HS-5 (cell line): Measurements from ENCODE around the gene SCAANT1.

Experiments
- DNase-seq: peaks from one replicate; pipeline ENCODE4 v3.0.0-alpha.2; 2012; ENCODE audit warnings: low read depth

The SCAANT1 gene

DNA sequence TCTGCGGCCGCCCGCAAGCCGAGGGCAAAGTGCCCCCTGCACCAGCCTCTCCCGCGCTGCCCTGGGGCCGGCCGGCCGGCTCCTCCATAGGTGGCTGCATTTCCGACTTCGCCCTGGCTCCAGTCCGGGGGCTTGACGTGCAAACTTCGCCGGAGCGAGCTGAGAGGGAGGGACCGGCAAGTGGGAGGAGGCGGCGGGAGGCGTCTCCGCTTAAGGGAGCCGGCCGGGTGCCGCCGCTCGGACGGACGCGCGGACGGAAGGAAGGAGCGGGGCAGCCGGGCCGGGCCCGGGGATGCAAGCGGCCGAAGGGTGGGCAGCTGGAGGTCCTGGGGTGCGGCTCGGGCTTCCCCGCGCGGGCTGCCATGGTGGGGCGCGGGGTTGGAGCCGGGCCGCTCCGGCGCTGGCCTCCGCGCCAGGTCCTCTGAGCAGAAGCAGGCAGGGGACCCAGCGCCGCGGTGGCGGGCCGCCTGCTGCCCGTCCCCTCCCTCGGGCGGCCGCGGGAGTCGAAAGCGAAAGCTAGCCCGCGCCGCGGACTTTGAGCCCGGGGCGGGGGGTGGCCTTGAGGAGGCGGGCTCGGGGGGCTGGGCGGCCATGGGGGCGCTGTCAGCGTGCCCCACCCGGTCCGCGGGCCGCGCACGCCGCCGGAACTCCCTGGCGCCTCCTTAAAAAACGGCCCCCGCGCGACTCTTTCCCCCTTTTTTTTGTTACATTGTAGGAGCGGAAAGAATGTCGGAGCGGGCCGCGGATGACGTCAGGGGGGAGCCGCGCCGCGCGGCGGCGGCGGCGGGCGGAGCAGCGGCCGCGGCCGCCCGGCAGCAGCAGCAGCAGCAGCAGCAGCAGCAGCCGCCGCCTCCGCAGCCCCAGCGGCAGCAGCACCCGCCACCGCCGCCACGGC, at the start of gene SCAANT1:
SCAANT1 (minus strand) TSS at position 511 of the 895 bp plus-strand sequence.
- DNase-seq: peak; percentile 53

DNA sequence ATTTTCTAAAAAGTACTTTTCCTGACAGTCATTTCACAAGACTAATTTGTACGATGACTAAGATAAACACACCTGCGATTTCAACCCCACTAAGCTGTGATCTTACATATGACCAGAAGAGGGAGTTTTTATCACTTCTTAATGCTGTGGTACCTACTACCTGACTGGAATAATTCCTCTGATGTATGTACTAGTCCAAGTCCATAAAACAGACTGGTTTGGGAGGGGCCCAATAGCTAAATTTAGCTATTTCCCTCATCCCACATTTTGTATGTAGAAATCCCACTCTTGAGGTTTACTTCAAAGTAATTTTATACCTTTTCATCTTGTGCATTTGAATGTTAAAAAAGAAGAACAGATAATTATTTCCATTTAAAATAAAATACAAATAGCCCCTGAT, 49.7 kb upstream of the SCAANT1 start:
- DNase-seq: peak; percentile 23

DNA sequence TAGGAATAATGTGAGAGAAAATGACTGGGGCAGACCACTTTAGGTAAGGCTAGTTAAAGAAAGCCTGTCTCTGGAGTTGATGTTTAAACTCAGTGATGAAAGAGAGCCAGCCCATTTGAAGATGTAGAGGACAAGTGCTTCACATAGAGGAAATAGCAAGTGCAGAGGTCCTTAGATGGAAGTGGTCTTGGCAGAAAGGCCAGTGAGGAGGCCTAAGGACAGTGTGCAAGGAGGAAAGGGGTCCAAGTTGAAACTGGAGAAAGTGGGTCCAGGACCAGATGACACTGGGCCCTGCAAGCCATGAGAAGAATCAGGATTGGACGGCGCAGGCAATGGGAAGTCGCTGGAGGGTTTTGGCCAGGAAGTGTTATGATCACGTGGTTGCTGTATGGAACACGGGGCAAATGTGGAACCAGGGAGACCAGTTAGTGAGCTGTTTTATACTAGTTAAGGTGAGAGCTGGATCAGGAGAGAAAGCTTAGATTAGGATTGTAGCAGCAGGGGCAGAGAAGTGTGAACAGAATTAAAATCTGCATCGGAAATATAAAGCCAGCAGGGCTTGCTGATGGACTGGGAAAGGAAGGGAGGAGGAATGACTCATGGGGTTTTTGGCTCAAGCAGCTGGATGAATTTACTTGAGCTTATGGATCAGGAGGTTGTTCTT, 48.0 kb upstream of the SCAANT1 start:
- DNase-seq: peak; percentile 54

DNA sequence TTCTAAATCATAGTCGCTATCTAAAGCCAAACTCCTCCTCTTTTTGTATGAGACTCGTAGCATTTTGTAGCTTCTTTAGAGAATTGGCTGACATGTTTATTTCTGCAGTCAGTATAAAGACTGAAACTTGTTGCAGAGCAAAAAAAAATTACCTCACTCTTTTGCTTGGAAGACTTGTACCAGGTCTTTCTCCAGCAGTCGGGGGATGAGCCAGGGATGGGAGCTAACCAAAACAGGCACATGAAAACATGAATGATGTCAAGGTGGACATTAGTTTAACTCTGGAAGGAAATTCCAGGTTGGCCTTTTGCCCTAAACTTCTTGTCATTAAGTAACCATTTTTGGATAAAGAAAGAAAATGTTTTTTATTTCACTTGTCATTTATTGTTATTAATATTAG, 47.0 kb upstream of the SCAANT1 start:
- no peak for DNase-seq

DNA sequence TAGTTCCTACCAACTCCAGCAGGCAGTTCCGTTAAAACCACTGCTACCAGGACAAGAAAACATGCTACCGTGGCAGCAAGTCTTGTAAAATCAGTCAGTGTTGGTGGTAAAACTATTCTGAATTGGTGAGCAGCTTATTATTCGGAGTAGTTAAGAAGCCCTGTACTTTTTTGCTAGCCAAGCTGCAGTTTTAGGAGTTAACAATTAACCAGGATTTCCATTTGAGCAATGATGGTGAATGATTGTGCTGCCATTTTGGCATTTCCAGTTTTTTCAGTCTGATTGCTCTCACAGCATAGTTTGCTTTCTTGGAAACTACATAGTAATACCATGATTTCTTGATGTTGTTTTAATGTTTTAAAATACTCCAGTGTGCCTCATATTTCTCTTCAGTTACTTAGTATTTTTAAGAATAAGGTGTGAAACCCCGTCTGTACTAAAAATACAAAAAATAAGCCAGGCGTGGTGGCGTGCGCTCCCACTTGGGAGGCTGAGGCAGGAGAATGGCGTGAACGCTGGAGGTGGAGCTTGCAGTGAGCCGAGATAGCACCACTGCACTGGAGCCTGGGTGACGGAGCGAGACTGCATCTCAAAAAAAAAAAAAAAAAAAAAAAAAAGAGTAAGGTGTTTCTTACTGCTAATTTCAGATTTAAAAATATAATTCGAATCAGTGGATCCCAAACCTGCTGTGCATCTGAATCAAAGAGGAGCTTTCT, 43.8 kb upstream of the SCAANT1 start:
- no peak for DNase-seq

DNA sequence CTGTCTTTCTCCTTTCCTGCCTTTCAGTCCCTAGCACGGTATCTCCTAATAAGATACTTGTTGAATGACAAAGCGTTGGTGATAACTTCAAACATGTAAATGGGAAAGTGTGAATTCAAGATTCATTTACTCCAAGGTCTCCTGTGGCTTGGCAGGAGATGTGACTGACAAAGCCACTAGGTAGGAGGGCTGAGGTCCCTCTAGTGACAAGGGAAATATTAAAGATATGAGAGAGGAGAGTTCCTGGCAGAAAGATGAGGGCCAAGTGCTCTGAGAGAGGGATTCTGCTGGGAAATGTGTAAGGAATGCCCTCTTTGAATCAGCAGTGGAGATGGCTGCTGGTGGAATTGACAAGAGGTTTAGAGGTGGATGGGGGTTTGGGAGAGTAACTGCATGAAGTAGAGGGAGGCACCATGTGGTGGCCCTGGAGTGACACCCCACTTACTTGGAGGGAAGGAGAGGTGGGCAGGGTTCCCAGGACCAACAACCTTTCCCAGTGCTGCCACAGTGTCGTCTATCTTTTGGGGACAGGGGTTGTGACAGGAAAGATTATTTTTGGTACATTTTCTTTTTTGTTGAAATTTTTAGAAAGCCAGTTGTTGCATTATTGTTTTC, 43.0 kb upstream of the SCAANT1 start:
- no peak for DNase-seq

DNA sequence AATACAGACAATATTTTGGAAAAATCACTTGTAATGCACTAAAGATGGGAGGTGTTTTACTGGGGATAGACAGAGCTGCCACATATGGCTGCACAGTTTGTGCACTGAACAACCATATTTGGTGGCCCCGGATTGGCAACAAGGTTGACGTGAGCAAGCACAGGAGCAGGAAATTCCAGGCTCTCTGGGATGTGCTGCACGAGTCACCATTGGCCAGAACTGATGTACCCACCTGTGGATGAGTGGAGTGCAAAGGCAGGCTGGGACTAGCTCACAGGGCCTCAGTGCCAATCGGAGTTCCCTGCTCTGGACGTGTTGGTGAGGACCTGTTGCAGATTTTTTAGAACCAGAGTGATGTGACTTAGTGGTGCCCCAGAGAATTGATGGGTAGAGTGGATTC, 42.0 kb upstream of the SCAANT1 start:
- DNase-seq: no peak

DNA sequence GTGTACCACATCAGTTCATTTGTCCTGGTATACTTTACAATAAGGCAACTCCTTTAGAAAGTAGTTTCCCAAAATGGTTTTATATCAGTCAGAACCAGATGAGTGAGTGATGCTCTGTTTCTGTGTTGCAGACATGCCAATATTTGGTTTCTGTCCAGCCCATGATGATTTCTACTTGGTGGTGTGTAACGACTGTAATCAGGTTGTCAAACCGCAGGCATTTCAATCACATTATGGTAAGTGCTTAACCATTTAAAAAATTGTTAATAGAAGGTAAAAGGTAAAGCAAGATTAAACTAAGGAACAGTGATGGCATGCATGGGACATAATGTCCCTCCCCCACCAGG, 40.0 kb upstream of the SCAANT1 start:
- no peak for DNase-seq

DNA sequence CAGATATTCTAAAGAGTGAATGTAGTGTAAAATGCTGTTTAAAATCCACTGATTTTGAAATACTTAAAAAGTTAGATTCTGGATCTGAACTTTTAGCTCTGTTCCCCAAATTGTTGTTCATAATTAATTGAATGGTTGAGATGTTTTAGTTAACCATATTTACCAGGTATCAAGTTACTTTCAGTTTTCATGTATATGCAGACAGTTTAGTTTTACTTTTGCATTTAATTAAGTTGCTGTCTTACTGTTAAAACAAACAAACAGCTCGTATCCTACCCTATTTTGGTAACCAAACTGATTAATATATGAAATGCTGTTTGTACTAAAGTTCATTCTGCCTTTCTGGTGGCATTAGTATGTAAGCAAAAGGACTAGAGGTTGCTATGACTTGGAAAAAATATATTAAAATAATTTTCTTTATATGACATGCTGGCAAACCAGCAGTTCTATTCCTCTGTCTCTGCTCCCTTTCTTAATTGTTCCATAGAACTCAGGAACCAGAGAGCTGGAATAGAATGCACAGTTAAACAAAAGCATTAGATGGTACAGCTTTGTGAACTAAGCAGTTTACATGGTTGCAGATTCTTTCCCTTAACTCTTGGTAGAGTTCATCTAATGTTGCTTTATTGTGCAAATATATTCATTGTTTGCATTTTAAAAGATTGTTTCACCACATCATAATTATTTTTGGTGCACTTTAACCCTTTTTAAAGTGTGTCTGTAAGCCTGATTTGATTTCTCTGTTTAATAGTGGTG, 39.5 kb upstream of the SCAANT1 start:
- DNase-seq: no peak

DNA sequence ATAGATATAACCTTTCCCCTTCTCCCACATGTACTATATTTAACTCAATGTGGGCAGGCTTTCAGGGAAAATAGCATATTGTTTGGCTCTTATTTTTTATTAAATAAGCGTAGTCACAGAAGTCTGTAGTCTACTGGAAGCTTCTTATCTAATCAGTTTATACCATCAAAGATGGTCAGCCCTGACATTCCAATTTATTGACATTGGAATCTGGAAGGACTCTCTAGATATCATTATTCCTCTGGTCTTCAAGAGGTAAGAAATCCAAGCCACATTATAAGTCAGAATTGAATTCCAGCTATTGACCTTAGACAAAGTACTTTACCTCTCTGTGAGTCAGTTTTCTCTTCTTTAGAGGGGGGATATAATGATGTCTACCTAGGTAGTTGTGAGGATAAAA, 38.5 kb upstream of the SCAANT1 start:
- no peak for DNase-seq

DNA sequence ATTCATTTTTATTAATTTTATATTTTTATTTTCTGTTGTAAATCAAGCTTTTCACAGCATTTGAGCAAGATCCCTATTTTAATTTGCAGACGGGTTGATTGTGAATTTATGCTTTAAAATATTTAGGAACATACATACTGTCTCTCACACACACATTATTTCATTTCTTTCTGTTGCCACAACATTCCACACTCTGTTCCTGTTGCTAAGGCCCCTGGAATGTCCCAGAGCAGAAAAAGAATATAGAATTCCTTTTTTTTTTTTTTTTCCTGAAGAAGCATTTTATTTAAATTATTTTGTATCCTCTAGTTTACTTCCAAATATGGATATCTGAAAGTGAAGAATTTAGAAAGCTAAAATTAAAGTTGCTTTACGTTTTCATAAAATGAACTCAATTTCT, 36.8 kb upstream of the SCAANT1 start:
- DNase-seq: no peak

DNA sequence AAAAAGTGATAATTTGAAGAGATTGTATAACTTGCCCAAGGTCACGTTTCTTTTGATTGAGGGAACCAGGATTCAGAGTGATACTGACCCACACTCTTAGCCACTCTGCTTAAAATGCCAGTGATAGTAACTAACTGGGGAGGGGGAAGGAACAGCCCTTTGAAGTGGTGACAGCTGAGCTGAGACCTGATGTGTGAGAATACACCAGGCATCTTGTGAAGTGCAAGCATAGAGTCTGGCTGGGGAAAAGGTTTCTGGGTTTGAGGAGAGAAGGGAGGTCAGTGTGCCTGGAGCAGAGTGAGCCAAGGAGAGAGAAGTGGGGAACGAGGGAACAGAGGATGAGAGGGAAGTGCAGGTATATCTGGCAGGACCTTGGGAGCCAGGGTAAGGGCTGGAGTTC, 35.4 kb upstream of the SCAANT1 start:
- no peak for DNase-seq

DNA sequence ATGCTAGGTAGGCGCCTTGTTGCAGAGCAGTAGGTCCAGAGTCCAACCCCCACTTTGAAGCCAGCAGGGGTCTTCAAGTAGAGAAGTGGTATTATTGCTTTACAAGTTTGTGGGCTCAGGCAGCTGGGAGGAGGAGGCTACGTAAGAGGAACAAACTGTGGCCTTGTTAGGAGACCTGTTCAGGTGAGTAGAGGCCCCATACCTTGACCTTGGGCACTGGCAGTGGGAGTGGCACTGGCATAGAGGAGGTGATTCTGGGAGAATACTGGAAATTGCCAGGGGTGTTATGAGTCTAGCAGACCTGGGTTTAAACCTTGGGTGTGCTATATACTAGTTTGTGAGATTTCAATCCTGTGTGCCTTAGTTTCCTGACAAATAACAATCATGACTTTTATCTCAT, 34.6 kb upstream of the SCAANT1 start:
- DNase-seq: no peak

DNA sequence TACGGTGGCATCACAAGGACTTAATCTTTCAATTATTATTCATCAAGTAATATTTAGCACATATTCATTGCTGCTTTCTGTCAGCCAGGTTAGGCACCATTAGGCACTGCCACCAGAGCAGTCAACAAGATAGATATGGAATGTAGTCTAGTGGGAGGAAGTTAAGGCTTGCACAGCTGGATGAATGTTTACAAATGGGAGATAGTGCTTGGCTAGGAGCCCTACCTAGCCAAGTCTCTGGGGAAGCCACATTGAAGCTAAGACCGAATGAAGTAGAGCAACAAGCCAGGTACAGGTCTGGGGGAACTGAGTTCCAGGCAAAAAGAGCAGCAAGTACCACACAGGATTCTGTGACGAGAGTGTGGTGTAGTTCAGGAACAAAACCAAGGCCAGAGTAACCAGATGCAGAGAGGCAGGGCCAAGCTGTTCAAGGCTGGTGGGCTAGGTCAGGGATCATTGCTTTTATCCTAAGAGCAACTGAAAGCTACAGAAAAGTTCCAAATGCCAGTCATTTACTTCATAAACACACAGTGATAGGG, 33.4 kb upstream of the SCAANT1 start:
- no peak for DNase-seq

DNA sequence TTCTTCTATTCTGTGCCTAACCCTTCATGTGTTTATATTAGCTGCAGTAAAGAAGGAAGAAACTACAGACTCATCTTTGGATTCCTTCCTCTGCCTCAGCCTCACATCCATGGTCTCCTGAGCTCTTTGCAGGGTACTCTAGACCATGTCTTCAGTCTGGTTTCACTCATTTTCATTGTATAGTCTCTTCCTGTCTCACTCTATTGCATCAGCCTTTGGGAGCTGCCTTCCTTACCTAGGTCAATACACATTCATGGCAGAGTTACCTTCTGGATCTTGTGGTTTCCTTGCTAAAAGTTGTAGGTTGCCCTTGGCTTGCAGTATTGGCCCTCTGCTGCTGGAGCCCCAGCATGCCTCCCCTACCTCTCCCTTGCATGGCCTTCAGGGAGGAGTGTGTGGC, 31.5 kb upstream of the SCAANT1 start:
- no peak for DNase-seq

DNA sequence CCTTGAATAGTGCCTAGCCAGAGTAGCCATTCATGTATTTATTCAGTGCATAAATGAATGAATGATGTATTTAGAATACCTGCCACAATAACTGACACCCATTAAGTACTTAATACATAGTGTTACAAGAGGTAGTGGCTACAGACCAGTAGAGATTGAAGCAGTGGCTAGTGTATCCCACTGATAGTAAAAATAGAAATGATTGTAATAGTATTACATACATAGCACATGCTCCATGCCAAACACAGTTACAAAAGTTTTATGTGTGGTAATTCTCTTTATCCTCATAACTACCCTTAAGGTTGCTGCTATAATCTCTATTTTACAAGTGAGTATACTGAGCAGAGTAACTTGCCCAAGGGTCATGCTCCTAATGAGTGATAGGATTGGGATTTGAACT, 30.3 kb upstream of the SCAANT1 start:
- no peak for DNase-seq

DNA sequence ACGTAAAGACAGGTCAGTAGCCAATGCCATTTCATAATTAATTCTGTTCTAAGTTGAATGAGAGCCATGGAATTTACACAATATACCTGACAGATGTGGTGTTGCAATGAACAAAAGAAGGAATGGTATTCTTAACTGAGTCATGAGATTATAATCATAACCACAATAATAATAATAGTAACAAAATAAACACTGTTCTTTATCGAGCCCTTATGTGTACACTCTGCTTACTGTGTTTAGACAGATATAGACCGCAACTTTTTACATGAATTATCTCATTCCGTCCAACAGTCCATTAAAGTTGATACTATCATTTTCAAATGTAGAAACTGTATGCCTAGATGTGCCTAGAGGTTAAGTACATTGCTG, 28.2 kb upstream of the SCAANT1 start:
- peak; percentile 26 for DNase-seq

DNA sequence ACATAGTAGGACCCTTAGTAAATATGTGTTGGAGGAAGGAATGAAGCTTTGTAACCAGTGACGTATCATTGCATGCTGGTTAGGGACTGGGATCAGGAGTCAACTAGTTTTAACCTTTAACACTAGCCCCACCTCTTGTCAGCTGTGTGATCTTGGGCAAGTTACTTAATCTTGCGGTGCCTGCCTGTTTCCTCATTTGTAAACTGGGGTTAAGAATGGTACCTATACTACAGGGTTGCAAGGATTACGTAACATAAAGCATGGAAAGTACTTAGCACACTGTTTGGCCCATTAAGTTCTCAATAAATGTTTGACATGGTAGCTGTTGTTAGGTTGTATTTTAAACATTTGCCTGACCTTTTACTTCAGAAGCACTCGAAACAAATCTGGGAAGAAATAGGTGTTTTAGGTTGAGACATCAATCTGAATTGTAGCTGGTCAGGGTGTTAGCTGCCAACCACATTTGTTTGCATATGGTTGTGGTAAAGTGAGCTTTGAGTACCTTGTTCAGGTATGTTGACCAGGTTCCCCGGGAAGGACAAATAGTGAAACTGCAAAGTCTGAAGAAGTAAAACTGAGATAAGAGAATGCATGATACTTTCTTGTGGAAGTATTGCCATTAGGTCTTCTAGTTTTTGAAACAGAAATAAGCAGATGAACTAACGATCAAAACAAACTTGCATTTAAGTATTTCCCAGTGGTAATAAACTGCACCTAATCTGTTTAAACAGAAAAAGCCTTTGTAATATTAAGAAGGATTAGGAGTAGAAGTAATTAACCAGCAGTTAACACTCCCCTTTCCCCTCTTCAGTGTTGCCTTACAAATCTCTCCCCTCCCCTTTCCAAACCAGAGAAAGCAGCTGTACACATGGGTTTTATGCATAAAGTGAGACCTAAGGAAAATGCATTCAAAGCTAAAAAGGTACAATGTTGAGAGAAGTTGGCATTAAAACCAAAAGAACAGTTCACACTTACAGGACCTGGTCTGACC, 25.8 kb upstream of the SCAANT1 start:
- DNase-seq: no peak

DNA sequence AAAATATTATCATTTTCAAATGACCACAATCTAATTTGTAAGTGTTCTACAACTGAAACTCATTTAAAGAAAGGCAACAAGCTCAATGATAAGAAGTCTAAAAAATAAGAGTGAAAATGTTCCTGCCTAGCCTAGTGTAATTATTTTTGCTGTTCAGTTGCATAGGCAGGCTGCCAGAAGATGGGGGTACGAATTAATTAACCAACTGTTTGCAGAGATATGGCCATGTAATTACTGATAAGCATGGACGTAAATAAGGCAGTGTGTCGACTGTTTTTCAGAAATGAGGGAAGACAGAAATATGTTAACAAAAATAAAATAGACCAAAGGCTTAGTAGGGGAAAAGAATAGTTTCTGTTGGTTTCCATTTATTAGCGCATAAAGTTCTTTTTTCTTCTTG, 24.7 kb upstream of the SCAANT1 start:
- DNase-seq: no peak
